RWPE2 (cell line): ENCODE measurements around the gene NOP56.
A peak's percentile ranks its signal among the peaks of the same experiment; 100 is the strongest.

Experiments used
- ATAC-seq: fragments of 200-7000 bp; cut with Tn5 transposase; 3 replicates; pipeline ENCODE4 v1.9.1; 2021; ENCODE audit warnings: low read depth
- DNase-seq: peaks from one replicate; pipeline ENCODE4 v3.0.0-alpha.2; 2020; ENCODE audit warnings: low spot score
- H3K27ac ChIP-seq: fragments of 450-650 bp; 2 replicates; pipeline ENCODE4 v1.5.1; 2017; ENCODE audit warnings: mild to moderate bottlenecking; ENCODE audit not compliant: poor library complexity, severe bottlenecking
- H3K27me3 ChIP-seq: fragments of 250-450 bp; sonication (Bioruptor Pico); 2 replicates; pipeline ENCODE4 v1.5.1; 2021; ENCODE audit warnings: mild to moderate bottlenecking, moderate library complexity; ENCODE audit not compliant: insufficient read depth, poor library complexity, severe bottlenecking
- H3K36me3 ChIP-seq: fragments of 250-450 bp; sonication (Bioruptor Pico); 2 replicates; pipeline ENCODE4 v1.5.1; 2020; ENCODE audit warnings: low read depth, mild to moderate bottlenecking, moderate library complexity
- H3K4me1 ChIP-seq: fragments of 250-450 bp; sonication (Bioruptor Pico); 2 replicates; pipeline ENCODE4 v1.5.1; 2021; ENCODE audit warnings: mild to moderate bottlenecking, moderate library complexity; ENCODE audit not compliant: insufficient read depth, poor library complexity, severe bottlenecking
- H3K4me3 ChIP-seq: fragments of 250-450 bp; sonication (Bioruptor Pico); 2 replicates; pipeline ENCODE4 v1.5.1; 2021; ENCODE audit warnings: mild to moderate bottlenecking, moderate library complexity; ENCODE audit not compliant: severe bottlenecking
- H3K9me3 ChIP-seq: fragments of 250-450 bp; sonication (Bioruptor Pico); 2 replicates; pipeline ENCODE4 v1.5.1; 2021; ENCODE audit warnings: mild to moderate bottlenecking, moderate library complexity; ENCODE audit not compliant: severe bottlenecking
- CTCF ChIP-seq: fragments of 450-650 bp; IDR thresholded peaks from one replicate; pipeline ENCODE4 v1.5.1; 2017; ENCODE audit warnings: mild to moderate bottlenecking, moderate library complexity; ENCODE audit not compliant: poor library complexity, severe bottlenecking

NOP56 gene

GRCh38 chr20:2698912-2699311 lies 46.5 kb downstream of the NOP56 start:
- Histone ChIP-seq H3K36me3 (no peaks in the 10 kb centered on the region), H3K4me3 (no peak overlapping the region), H3K27ac (no peak overlapping the region), H3K27me3 (peaks cover 7% of the 10 kb centered on the region), H3K9me3 (no peaks in the 10 kb centered on the region), H3K4me1 (no peaks in the 10 kb centered on the region)
- TF ChIP-seq CTCF = no peak
- ATAC-seq (0 out of 3 replicates have a peak, but pooled peaks have one; percentile 15), DNase-seq (no peak)

- Histone ChIP-seq H3K27me3 (no peaks in the 10 kb centered on the region), H3K4me3 (no peak overlapping the region), H3K27ac (no peak overlapping the region), H3K9me3 (no peaks in the 10 kb centered on the region), H3K36me3 (no peaks in the 10 kb centered on the region), H3K4me1 (no peaks in the 10 kb centered on the region)
- ATAC-seq = peak; percentile 21; the same call in 1 of the 3 replicates
- no peak for DNase-seq
- TF ChIP-seq CTCF = peak; percentile 5
Observed at GRCh38 chr20:2699775-2700413, 47.5 kb downstream of the NOP56 start.

- Histone ChIP-seq H3K36me3 (no peaks in the 10 kb centered on the region), H3K27me3 (no peaks in the 10 kb centered on the region), H3K4me3 (no peak overlapping the region), H3K27ac (no peak overlapping the region), H3K4me1 (no peaks in the 10 kb centered on the region), H3K9me3 (no peaks in the 10 kb centered on the region)
- ATAC-seq (no peak), DNase-seq (no peak)
- TF ChIP-seq CTCF = no peak
Observed at GRCh38 chr20:2700913-2701620, 48.6 kb downstream of the NOP56 start.

- no peak for TF ChIP-seq CTCF
- H3K36me3 ChIP-seq = no peaks in the 10 kb centered on the region
- H3K27ac ChIP-seq = no peak overlapping the region
- ATAC-seq (no peak), DNase-seq (no peak)
- no peak overlapping the region for H3K4me3 ChIP-seq
- no peaks in the 10 kb centered on the region for H3K9me3 ChIP-seq
- H3K27me3 ChIP-seq = no peaks in the 10 kb centered on the region
- no peaks in the 10 kb centered on the region for H3K4me1 ChIP-seq
Observed at GRCh38 chr20:2701671-2702081, 49.2 kb downstream of the NOP56 start.
